ENCODE measurements around the gene ADAMTS9.

The ADAMTS9 gene

GRCh38 chr3:64681015-64681414 lies 6.8 kb downstream of the ADAMTS9 start:
- no peak for TF ChIP-seq CTCF (IDR thresholded peaks at IDR 0.05; ENCODE audit: control extremely low read depth, extremely low read depth, low read depth, missing control alignments)
- ChIA-PET CTCF (no interaction called here), POLR2A (no interaction called here)
- no peak for DNase-seq (ENCODE audit: extremely low spot score)

DNA sequence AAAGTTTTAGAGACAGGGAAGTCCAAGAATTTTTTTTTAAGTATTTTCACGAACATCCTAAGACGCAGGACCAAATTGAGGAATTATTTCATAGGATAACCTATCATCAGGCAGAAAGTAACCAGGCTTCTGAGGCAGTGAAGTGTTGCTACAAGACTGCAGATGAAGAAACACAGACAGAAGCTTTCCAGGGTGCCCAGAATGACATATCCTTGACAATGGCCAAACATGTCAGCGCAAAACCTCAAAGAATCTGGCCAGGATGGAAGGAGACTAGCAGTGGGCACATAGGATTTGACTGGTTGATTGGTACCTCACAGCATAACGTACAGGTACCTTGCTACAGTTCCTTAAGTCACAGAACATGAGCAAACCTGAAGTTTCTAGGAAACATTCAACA lies 7.5 kb downstream of the ADAMTS9 start:
- no peak for TF ChIP-seq CTCF (IDR thresholded peaks at IDR 0.05; ENCODE audit: control extremely low read depth, extremely low read depth, low read depth, missing control alignments)
- no peak for DNase-seq (ENCODE audit: extremely low spot score)
- CTCF ChIA-PET, result no interaction called here
- POLR2A ChIA-PET, result no interaction called here

GRCh38 chr3:64677961-64678716 lies 9.7 kb downstream of the ADAMTS9 start:
- no peak for DNase-seq (ENCODE audit: extremely low spot score)
- TF ChIP-seq CTCF (IDR thresholded peaks at IDR 0.05; ENCODE audit: control extremely low read depth, extremely low read depth, low read depth, missing control alignments), result no peak
- ChIA-PET CTCF (interaction anchor here (1.4 kb wide), 1 partner anchor 9 kb away, joined by 5 read pairs; no protein-coding TSS in a partner anchor), POLR2A (no interaction called here)

- ChIA-PET POLR2A (no interaction called here), CTCF (no interaction called here)
- DNase-seq (ENCODE audit: extremely low spot score), result no peak
- TF ChIP-seq CTCF (IDR thresholded peaks at IDR 0.05; ENCODE audit: control extremely low read depth, extremely low read depth, low read depth, missing control alignments), result no peak
These were observed 11.0 kb downstream of the ADAMTS9 start for GRCh38 chr3:64676831-64677230.

DNA sequence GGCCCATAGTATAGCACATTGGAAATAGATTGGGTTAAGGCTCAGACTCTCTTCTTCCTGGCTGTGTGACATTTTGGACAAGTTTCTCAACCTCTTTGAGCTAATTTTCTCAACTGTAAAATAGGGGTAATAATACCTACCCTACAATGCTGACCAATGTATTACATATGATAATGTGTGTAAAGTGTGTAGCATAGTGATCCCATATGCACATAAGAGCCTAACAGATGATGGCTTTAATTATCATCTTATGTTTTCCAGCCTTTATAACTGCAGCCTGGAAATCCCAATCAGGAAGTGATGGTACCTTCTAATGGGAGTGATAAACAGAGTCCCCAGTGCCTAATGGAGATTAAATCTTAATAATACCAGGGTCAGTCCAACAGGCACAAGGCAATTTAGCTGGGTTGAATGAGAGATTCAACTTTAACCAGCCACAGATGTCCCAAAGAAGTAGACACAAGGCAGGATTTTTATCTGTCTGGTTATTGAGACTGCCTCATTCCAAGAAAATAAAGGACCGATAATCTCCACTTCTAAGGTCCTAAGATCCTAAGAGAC lies 12.0 kb downstream of the ADAMTS9 start:
- no peak for TF ChIP-seq CTCF (IDR thresholded peaks at IDR 0.05; ENCODE audit: control extremely low read depth, extremely low read depth, low read depth, missing control alignments)
- DNase-seq (ENCODE audit: extremely low spot score), result no peak
- CTCF ChIA-PET, result no interaction called here
- POLR2A ChIA-PET, result no interaction called here

GRCh38 chr3:64674591-64675076 lies 13.2 kb downstream of the ADAMTS9 start:
- POLR2A ChIA-PET, result no interaction called here
- no peak for DNase-seq (ENCODE audit: extremely low spot score)
- CTCF ChIA-PET, result no interaction called here
- TF ChIP-seq CTCF (IDR thresholded peaks at IDR 0.05; ENCODE audit: control extremely low read depth, extremely low read depth, low read depth, missing control alignments), result no peak

Measured in GM10248 (cell line).